Measurements from ENCODE around the gene NEXMIF. TPM values are rescaled to one million over a fixed set of nuclear protein-coding genes. Genes with fewer than 3 reads are reported as not detected.

NEXMIF gene
- total RNA-seq, 1 donor from 2014 or later = 2.8 TPM

GRCh38 chrX:74781507-74782034, 143.7 kb downstream of the NEXMIF start:
- no peaks in the 10 kb centered on the region for H3K9me3 Mint-ChIP-seq
- Histone ChIP-seq H3K9ac (no peak overlapping the region), H4K20me1 (ENCODE audit: low read depth) (no peaks in the 10 kb centered on the region), H3K36me3 (no peaks in the 10 kb centered on the region), H3K4me3 (no peak overlapping the region), H3F3A (ENCODE audit: low read depth) (no peaks in the 10 kb centered on the region), H3K79me2 (ENCODE audit: low read depth) (no peaks in the 10 kb centered on the region), H3K27ac (no peak overlapping the region), H3K4me1 (no peaks in the 10 kb centered on the region), H3K4me2 (no peak overlapping the region), H3K27me3 (no peaks in the 10 kb centered on the region), H3K9me3 (ENCODE audit: low read depth) (no peaks in the 10 kb centered on the region), H2AFZ (replicated peaks) (no peak overlapping the region)
- peaks cover 17% of the 10 kb centered on the region for H3K4me1 Mint-ChIP-seq
- H3K36me3 Mint-ChIP-seq = no peaks in the 10 kb centered on the region
- H3K27me3 Mint-ChIP-seq (ENCODE audit: insufficient read depth, low read depth) = no peaks in the 10 kb centered on the region
- H3K4me3 Mint-ChIP-seq = no peak overlapping the region
- DNase-seq (ENCODE audit: low spot score) = no peak
- TF ChIP-seq EZH2 (IDR thresholded peaks at IDR 0.05) = no peak
- no peak for TF ChIP-seq CTCF (IDR thresholded peaks at IDR 0.05)
- no peak for TF ChIP-seq EZH2phosphoT487 (IDR thresholded peaks at IDR 0.05)
- no peak overlapping the region for H3K27ac Mint-ChIP-seq

- H2AFZ ChIP-seq (replicated peaks) = no peak overlapping the region
- no peaks in the 10 kb centered on the region for H3K27me3 Mint-ChIP-seq (ENCODE audit: insufficient read depth, low read depth)
- no peaks in the 10 kb centered on the region for H3K9me3 Mint-ChIP-seq
- no peak overlapping the region for H3K4me3 ChIP-seq
- DNase-seq (ENCODE audit: low spot score) = no peak
- TF ChIP-seq EZH2 (IDR thresholded peaks at IDR 0.05) = no peak
- no peak for TF ChIP-seq CTCF (IDR thresholded peaks at IDR 0.05)
- no peak for TF ChIP-seq EZH2phosphoT487 (IDR thresholded peaks at IDR 0.05)
- H3K27me3 ChIP-seq = no peaks in the 10 kb centered on the region
- no peak overlapping the region for H3K27ac ChIP-seq
- H3K27ac Mint-ChIP-seq = no peak overlapping the region
- no peaks in the 10 kb centered on the region for H3K4me1 ChIP-seq
- no peaks in the 10 kb centered on the region for H3K36me3 ChIP-seq
- no peak overlapping the region for H3K4me3 Mint-ChIP-seq
- no peaks in the 10 kb centered on the region for H3K36me3 Mint-ChIP-seq
- no peaks in the 10 kb centered on the region for H3K9me3 ChIP-seq (ENCODE audit: low read depth)
- no peaks in the 10 kb centered on the region for H3K79me2 ChIP-seq (ENCODE audit: low read depth)
- H3F3A ChIP-seq (ENCODE audit: low read depth) = no peaks in the 10 kb centered on the region
- no peaks in the 10 kb centered on the region for H4K20me1 ChIP-seq (ENCODE audit: low read depth)
- no peak overlapping the region for H3K4me2 ChIP-seq
- H3K9ac ChIP-seq = no peak overlapping the region
- H3K4me1 Mint-ChIP-seq = peaks cover 17% of the 10 kb centered on the region
These were observed 146.1 kb downstream of the NEXMIF start for GRCh38 chrX:74779175-74779574.

- H3K36me3 Mint-ChIP-seq = no peaks in the 10 kb centered on the region
- H3K27ac ChIP-seq = no peak overlapping the region
These were observed 150.3 kb downstream of the NEXMIF start for GRCh38 chrX:74774988-74775387.

More at GRCh38 chrX:74774988-74775387, 150.3 kb downstream of the NEXMIF start:
- peaks cover 17% of the 10 kb centered on the region for H3K4me1 Mint-ChIP-seq
- H3K27ac Mint-ChIP-seq = no peak overlapping the region
- H3K9ac ChIP-seq = no peak overlapping the region
- H3K4me1 ChIP-seq = no peaks in the 10 kb centered on the region
- H2AFZ ChIP-seq (replicated peaks) = no peak overlapping the region
- H3K9me3 Mint-ChIP-seq = no peaks in the 10 kb centered on the region
- H3K4me3 ChIP-seq = no peak overlapping the region
- H3F3A ChIP-seq (ENCODE audit: low read depth) = no peaks in the 10 kb centered on the region
- H3K4me2 ChIP-seq = no peak overlapping the region
- H3K79me2 ChIP-seq (ENCODE audit: low read depth) = no peaks in the 10 kb centered on the region
- H3K27me3 ChIP-seq = no peaks in the 10 kb centered on the region
- no peak for DNase-seq (ENCODE audit: low spot score)
- H3K9me3 ChIP-seq (ENCODE audit: low read depth) = peaks cover 4% of the 10 kb centered on the region
- no peaks in the 10 kb centered on the region for H4K20me1 ChIP-seq (ENCODE audit: low read depth)
- no peaks in the 10 kb centered on the region for H3K36me3 ChIP-seq
- no peak overlapping the region for H3K4me3 Mint-ChIP-seq
- TF ChIP-seq EZH2 (IDR thresholded peaks at IDR 0.05) (no peak), CTCF (IDR thresholded peaks at IDR 0.05) (no peak), EZH2phosphoT487 (IDR thresholded peaks at IDR 0.05) (no peak)
- no peaks in the 10 kb centered on the region for H3K27me3 Mint-ChIP-seq (ENCODE audit: insufficient read depth, low read depth)

Measured in neural progenitor cell (in vitro differentiated cells).